ENCODE results near the gene GZMM. TPM values are rescaled to one million over a fixed set of nuclear protein-coding genes. Genes with fewer than 3 reads are reported as not detected.

The GZMM gene
- total RNA-seq, 2 experiments from 2014 or later: 42.0 to 49.0 TPM

DNA sequence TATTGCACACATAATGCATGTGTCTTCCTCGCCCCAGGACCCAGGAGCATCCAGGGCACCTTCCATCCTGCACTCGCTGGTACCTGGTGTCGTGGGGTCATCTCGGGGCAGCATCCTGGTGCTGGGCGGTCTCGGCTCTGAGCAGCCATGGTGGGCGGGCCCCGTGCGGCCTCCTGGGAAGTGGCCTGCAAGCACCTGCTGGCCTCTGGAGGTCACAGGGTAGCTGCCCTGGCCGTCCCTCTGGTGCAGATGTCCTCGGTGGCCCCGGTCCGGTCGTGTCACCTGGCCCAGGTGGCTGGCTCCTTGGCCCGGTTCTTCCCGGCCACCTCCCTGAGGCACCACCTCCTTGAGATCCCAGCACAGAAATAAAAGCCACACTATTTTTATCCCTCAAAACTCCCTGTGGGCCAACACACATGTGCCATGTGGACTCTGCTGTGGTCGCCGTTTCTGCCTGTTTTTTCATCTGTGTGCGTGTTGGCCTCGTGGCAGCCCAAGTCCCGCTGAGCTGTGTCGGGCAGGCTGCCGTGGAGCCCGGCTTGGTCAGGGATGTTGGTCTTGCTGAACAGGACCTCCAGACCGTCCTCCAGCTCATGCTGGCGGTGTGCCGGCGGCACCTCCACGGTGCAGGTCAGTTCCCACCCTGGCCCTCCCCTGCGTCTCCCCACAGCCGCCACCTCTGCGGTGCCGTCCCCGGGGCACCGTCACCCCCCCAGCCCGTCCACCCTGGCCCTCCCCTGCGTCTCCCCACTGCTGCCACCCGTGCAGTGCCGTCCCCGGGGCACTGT is 5.0 kb upstream of the GZMM start:
- no peak overlapping the region for H3K4me3 Mint-ChIP-seq
- DNase-seq: no peak
- H3K27ac Mint-ChIP-seq: no peak overlapping the region
- peaks cover 13% of the 10 kb centered on the region for H3K4me1 Mint-ChIP-seq
- H3K27me3 Mint-ChIP-seq: no peaks in the 10 kb centered on the region
- no peaks in the 10 kb centered on the region for H3K9me3 Mint-ChIP-seq
- H3K36me3 Mint-ChIP-seq: no peaks in the 10 kb centered on the region

DNA sequence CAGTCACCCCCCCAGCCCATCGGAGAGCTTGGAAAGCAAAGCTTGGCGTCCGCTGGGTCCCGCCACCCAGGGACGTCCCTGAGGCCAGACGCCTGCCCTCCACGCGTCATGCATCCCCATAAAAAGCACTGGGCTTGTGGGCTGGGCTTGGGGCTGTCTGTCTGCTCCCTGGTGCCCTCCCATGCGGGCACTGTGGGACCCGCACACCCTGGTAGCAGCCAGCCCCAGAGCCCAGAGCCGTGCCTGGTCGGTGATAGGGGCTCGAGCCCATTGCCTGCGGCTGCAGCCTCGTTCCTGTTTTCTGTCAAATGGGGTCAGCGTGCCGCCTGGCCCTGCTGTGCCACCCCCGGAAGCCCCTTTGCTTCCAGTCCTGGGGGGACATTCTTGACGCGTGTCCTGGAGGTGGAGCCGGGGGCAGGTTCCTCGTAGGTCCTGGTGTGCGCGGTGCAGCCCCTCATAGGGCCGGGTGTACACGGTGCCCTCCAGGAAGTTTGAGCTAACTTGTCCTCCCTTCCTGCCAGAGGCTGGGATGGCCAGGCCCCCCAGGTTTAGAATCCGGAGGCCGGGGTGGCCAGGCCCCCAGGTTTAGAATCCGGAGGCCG is 4.3 kb upstream of the GZMM start:
- Mint-ChIP-seq H3K36me3 (no peaks in the 10 kb centered on the region), H3K4me3 (no peak overlapping the region), H3K4me1 (peaks cover 8% of the 10 kb centered on the region), H3K27me3 (no peaks in the 10 kb centered on the region), H3K9me3 (no peaks in the 10 kb centered on the region), H3K27ac (no peak overlapping the region)
- DNase-seq: no peak

GRCh38 chr19:540867-541637 is 2.8 kb upstream of the GZMM start:
- DNase-seq: no peak
- no peak overlapping the region for H3K4me3 Mint-ChIP-seq
- no peak overlapping the region for H3K27ac Mint-ChIP-seq
- H3K4me1 Mint-ChIP-seq: peaks cover 12% of the 10 kb centered on the region
- no peaks in the 10 kb centered on the region for H3K36me3 Mint-ChIP-seq
- no peaks in the 10 kb centered on the region for H3K9me3 Mint-ChIP-seq
- no peaks in the 10 kb centered on the region for H3K27me3 Mint-ChIP-seq

DNA sequence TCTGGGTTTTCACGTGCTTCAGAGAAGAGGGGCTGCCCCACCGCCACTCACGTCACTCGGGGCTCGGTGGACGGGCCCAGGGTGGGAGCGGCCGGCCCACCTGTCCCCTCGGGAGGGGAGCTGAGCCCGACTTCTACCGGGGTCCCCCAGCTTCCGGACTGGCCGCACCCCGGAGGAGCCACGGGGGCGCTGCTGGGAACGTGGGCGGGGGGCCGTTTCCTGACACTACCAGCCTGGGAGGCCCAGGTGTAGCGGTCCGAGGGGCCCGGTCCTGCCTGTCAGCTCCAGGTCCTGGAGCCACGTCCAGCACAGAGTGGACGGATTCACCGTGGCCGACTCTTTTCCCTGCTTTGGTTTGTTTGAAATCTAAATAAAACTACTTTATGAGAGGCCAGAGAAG is 2.2 kb upstream of the GZMM start:
- Mint-ChIP-seq H3K4me3 (no peak overlapping the region), H3K4me1 (peaks cover 12% of the 10 kb centered on the region), H3K27me3 (no peaks in the 10 kb centered on the region), H3K9me3 (no peaks in the 10 kb centered on the region), H3K36me3 (no peaks in the 10 kb centered on the region), H3K27ac (no peak overlapping the region)
- no peak for DNase-seq

DNA sequence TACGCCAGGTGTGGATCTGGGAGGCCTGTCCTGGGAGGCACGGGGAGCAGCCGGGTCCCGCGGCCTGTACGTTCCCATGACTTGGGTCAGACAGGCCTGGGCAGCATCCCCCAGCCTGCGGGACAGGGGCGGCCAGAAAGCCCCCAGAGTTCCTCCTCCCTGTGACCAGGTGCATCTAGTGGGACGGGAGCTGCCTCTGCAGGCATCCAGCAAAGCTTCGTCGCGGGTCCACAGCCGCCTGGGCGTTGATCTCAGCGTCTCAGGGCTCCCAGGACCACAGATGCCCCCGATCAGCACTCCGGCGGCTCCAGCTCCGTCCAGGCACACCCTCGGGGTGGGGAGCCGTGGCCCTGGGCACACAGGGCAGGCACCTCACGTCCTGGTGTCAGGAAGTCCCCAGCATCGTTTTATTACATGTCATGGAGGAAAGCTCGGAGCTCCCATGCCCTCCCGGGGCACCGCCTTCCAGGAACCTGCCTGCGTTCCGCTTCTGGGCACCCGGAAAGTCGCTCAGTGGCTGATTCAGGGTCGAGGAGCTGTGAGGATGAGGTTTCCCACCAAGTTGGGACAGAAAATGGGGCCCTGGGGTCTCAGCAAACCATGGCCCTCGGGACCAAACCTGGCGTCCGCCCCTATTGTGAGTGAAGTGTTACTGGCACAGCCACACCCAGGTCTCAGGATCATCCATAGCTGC is 1.5 kb upstream of the GZMM start:
- Mint-ChIP-seq H3K27ac (no peak overlapping the region), H3K9me3 (no peaks in the 10 kb centered on the region), H3K36me3 (no peaks in the 10 kb centered on the region)

GRCh38 chr19:547117-547516 is 3.3 kb downstream of the GZMM start:
- H3K9me3 Mint-ChIP-seq: no peaks in the 10 kb centered on the region
- peaks cover 12% of the 10 kb centered on the region for H3K4me1 Mint-ChIP-seq
- no peak overlapping the region for H3K27ac Mint-ChIP-seq
- H3K36me3 Mint-ChIP-seq: no peaks in the 10 kb centered on the region
- no peak overlapping the region for H3K4me3 Mint-ChIP-seq
- H3K27me3 Mint-ChIP-seq: no peaks in the 10 kb centered on the region
- DNase-seq: no peak

More for the DNA sequence above, 1.5 kb upstream of the GZMM start:
- no peak for DNase-seq
- Mint-ChIP-seq H3K4me3 (no peak overlapping the region), H3K27me3 (no peaks in the 10 kb centered on the region), H3K4me1 (peaks cover 12% of the 10 kb centered on the region)

GRCh38 chr19:547836-548720 is 4.2 kb downstream of the GZMM start:
- no peaks in the 10 kb centered on the region for H3K27me3 Mint-ChIP-seq
- no peaks in the 10 kb centered on the region for H3K36me3 Mint-ChIP-seq
- H3K4me3 Mint-ChIP-seq: no peak overlapping the region
- H3K4me1 Mint-ChIP-seq: peaks cover 12% of the 10 kb centered on the region
- no peak overlapping the region for H3K27ac Mint-ChIP-seq
- DNase-seq: no peak
- no peaks in the 10 kb centered on the region for H3K9me3 Mint-ChIP-seq

DNA sequence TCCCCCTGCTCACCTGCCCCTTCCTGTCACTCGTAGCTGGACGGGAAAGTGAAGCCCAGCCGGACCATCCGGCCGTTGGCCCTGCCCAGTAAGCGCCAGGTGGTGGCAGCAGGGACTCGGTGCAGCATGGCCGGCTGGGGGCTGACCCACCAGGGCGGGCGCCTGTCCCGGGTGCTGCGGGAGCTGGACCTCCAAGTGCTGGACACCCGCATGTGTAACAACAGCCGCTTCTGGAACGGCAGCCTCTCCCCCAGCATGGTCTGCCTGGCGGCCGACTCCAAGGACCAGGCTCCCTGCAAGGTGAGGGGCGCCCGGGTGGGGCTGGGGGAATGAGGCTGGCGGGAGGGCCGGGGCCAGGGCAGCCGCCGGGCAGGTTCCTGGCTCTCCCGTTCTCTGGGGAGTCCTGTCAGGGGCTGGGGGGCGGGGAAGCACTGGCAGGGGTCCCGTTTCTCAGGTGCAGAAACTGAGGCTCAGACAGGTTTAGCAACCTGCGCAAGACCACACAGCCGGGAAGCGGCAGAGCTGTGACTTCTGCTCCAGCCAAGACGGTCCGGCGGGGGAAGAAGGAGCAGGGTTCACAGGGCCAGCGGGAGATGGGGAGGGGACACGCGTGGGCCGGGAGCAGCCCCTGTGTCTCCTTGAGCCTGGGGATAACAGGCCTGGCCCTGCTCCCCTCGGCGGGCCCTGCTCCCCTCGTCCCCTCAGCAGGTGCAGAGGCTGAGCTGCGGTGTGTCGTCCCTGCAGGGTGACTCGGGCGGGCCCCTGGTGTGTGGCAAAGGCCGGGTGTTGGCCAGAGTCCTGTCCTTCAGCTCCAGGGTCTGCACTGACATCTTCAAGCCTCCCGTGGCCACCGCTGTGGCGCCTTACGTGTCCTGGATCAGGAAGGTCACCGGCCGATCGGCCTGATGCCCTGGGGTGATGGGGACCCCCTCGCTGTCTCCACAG is 5.3 kb downstream of the GZMM start:
- Mint-ChIP-seq H3K4me3 (no peak overlapping the region), H3K36me3 (no peaks in the 10 kb centered on the region), H3K27ac (no peak overlapping the region), H3K27me3 (no peaks in the 10 kb centered on the region), H3K4me1 (peaks cover 6% of the 10 kb centered on the region), H3K9me3 (no peaks in the 10 kb centered on the region)
- DNase-seq: no peak

DNA sequence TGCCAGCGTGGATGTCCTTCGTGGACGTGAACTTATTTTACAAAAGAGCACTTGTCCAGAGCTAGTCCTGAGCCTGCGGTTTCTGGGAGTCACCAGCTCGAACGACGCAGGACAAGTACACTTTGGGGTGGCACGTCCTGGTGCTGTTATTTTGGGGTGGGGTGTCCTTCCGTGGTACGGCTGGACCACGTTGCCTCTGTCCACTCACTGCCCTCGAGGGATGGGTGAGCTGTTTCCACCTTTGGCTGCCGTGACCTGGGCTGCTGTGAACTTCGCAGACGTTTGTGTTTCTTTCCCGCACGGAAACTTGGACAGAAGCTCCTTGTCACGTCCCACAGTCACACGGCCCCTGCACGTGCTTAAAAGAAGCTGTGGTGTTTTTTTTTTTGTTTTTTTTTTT is 11.0 kb downstream of the GZMM start:
- Mint-ChIP-seq H3K9me3 (no peaks in the 10 kb centered on the region), H3K27ac (no peak overlapping the region), H3K27me3 (peaks cover 3% of the 10 kb centered on the region), H3K4me3 (no peak overlapping the region), H3K36me3 (no peaks in the 10 kb centered on the region), H3K4me1 (no peaks in the 10 kb centered on the region)
- DNase-seq: no peak

- Mint-ChIP-seq H3K27ac (no peak overlapping the region), H3K27me3 (peaks cover 3% of the 10 kb centered on the region), H3K9me3 (no peaks in the 10 kb centered on the region), H3K36me3 (no peaks in the 10 kb centered on the region), H3K4me1 (no peaks in the 10 kb centered on the region), H3K4me3 (no peak overlapping the region)
- no peak for DNase-seq
Measured at GRCh38 chr19:555474-555808, 11.6 kb downstream of the GZMM start.

GRCh38 chr19:556611-557382 is 12.9 kb downstream of the GZMM start:
- DNase-seq: no peak
- Mint-ChIP-seq H3K4me3 (no peak overlapping the region), H3K36me3 (no peaks in the 10 kb centered on the region)

DNA sequence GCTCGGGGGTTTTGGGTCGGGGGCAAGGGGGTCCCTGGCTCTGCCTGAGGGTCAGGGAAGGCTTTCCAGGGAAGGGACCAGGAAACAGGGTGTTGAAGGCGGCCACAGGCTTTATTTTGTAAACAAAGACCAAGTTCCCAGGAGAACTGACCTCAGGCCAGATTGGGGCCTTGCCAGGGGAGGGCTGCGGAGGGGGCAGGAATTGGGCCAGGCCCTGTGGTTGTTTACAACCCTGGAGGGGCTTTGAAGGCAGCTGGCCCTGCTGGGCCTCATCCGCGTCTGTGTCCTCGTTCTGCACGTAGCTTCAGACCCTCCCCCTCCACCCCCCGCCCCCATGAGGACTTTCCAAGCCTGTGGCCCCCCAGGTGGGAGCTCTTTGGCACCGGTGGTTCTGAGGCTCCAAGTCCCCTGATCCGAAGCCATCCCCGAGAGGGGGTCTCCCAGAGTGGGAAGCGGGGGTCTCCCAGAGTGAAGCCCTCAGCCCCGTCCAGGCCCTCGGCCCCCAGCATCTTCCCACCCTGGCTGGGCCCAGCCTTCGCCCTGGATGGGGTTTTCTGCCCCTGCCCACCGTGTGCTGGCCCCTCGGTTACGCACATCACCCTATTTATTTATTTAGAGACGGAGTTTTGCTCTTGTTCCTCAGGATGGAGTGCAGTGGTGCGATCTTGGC is 15.1 kb downstream of the GZMM start:
- H3K27ac Mint-ChIP-seq: no peak overlapping the region
- H3K4me3 Mint-ChIP-seq: no peak overlapping the region
- no peaks in the 10 kb centered on the region for H3K4me1 Mint-ChIP-seq
- DNase-seq: no peak
- H3K36me3 Mint-ChIP-seq: no peaks in the 10 kb centered on the region
- H3K9me3 Mint-ChIP-seq: no peaks in the 10 kb centered on the region
- H3K27me3 Mint-ChIP-seq: peaks cover 3% of the 10 kb centered on the region

More at GRCh38 chr19:556611-557382, 12.9 kb downstream of the GZMM start:
- Mint-ChIP-seq H3K4me1 (no peaks in the 10 kb centered on the region), H3K9me3 (no peaks in the 10 kb centered on the region), H3K27me3 (peaks cover 3% of the 10 kb centered on the region), H3K27ac (no peak overlapping the region)
